ENCODE results near the gene HECA. TPM values are rescaled to one million over a fixed set of nuclear protein-coding genes. Genes with fewer than 3 reads are reported as not detected.

Gene HECA
- total and polyA plus RNA-seq, 2 experiments from 2014 or later: 2.4 to 8.1 TPM

- no peak overlapping the region for H3K27ac ChIP-seq (ENCODE audit: low read depth)
- H3K36me3 ChIP-seq (ENCODE audit: insufficient read depth): no peaks in the 10 kb centered on the region
- no peak overlapping the region for H3K4me3 Mint-ChIP-seq
- no peaks in the 10 kb centered on the region for H3K36me3 Mint-ChIP-seq (ENCODE audit: low read depth)
- no peak for TF ChIP-seq CREB1 (CRISPR knock-in tag; IDR thresholded peaks at IDR 0.05; ENCODE audit: low read depth)
- no peak for TF ChIP-seq ZNF114 (CRISPR knock-in tag; IDR thresholded peaks at IDR 0.05)
- no peak for TF ChIP-seq EZH2 (IDR thresholded peaks at IDR 0.05; ENCODE audit: low read depth, unreplicated experiment)
- TF ChIP-seq, protein P1, sequence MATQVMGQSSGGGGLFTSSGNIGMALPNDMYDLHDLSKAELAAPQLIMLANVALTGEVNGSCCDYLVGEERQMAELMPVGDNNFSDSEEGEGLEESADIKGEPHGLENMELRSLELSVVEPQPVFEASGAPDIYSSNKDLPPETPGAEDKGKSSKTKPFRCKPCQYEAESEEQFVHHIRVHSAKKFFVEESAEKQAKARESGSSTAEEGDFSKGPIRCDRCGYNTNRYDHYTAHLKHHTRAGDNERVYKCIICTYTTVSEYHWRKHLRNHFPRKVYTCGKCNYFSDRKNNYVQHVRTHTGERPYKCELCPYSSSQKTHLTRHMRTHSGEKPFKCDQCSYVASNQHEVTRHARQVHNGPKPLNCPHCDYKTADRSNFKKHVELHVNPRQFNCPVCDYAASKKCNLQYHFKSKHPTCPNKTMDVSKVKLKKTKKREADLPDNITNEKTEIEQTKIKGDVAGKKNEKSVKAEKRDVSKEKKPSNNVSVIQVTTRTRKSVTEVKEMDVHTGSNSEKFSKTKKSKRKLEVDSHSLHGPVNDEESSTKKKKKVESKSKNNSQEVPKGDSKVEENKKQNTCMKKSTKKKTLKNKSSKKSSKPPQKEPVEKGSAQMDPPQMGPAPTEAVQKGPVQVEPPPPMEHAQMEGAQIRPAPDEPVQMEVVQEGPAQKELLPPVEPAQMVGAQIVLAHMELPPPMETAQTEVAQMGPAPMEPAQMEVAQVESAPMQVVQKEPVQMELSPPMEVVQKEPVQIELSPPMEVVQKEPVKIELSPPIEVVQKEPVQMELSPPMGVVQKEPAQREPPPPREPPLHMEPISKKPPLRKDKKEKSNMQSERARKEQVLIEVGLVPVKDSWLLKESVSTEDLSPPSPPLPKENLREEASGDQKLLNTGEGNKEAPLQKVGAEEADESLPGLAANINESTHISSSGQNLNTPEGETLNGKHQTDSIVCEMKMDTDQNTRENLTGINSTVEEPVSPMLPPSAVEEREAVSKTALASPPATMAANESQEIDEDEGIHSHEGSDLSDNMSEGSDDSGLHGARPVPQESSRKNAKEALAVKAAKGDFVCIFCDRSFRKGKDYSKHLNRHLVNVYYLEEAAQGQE (IDR thresholded peaks at IDR 0.05; ENCODE audit: unreplicated experiment): no peak
- TF ChIP-seq STAT1 (IDR thresholded peaks at IDR 0.05; ENCODE audit: unreplicated experiment): no peak
- TF ChIP-seq NANOG (IDR thresholded peaks at IDR 0.05; ENCODE audit: borderline replicate concordance): no peak
- no peak for TF ChIP-seq POLR2AphosphoS5 (IDR thresholded peaks at IDR 0.05; ENCODE audit: low read depth)
- no peak for TF ChIP-seq JUNB (IDR thresholded peaks at IDR 0.05; ENCODE audit: unreplicated experiment)
- no peak for TF ChIP-seq ZNF462 (CRISPR knock-in tag; IDR thresholded peaks at IDR 0.05)
- TF ChIP-seq ZNF331 (CRISPR knock-in tag; IDR thresholded peaks at IDR 0.05; ENCODE audit: low read depth): no peak
- no peak for TF ChIP-seq EZH2phosphoT487 (IDR thresholded peaks at IDR 0.05; ENCODE audit: unreplicated experiment)
- TF ChIP-seq, protein P2, sequence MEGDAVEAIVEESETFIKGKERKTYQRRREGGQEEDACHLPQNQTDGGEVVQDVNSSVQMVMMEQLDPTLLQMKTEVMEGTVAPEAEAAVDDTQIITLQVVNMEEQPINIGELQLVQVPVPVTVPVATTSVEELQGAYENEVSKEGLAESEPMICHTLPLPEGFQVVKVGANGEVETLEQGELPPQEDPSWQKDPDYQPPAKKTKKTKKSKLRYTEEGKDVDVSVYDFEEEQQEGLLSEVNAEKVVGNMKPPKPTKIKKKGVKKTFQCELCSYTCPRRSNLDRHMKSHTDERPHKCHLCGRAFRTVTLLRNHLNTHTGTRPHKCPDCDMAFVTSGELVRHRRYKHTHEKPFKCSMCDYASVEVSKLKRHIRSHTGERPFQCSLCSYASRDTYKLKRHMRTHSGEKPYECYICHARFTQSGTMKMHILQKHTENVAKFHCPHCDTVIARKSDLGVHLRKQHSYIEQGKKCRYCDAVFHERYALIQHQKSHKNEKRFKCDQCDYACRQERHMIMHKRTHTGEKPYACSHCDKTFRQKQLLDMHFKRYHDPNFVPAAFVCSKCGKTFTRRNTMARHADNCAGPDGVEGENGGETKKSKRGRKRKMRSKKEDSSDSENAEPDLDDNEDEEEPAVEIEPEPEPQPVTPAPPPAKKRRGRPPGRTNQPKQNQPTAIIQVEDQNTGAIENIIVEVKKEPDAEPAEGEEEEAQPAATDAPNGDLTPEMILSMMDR (conservative IDR thresholded peaks at IDR 0.05; ENCODE audit: low read depth in 2 of 2): no peak
- TF ChIP-seq, protein P3, sequence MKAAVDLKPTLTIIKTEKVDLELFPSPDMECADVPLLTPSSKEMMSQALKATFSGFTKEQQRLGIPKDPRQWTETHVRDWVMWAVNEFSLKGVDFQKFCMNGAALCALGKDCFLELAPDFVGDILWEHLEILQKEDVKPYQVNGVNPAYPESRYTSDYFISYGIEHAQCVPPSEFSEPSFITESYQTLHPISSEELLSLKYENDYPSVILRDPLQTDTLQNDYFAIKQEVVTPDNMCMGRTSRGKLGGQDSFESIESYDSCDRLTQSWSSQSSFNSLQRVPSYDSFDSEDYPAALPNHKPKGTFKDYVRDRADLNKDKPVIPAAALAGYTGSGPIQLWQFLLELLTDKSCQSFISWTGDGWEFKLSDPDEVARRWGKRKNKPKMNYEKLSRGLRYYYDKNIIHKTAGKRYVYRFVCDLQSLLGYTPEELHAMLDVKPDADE (IDR thresholded peaks at IDR 0.05): no peak
- no peaks in the 10 kb centered on the region for H3K27me3 ChIP-seq (ENCODE audit: insufficient read depth)
- DNase-seq (ENCODE audit: low spot score) (no peak), ATAC-seq (no peak)
- no peak overlapping the region for H2AFZ ChIP-seq
- peaks cover 23% of the 10 kb centered on the region for H3K4me1 Mint-ChIP-seq
- no peaks in the 10 kb centered on the region for H4K20me1 ChIP-seq (replicated peaks; ENCODE audit: insufficient read depth)
- H3K9me2 ChIP-seq (ENCODE audit: insufficient read depth): no peaks in the 10 kb centered on the region
- no peaks in the 10 kb centered on the region for H3K9me3 Mint-ChIP-seq
- H3K27me3 Mint-ChIP-seq (ENCODE audit: insufficient read depth, low read depth, poor library complexity): peaks cover 5% of the 10 kb centered on the region
- H3K4me2 ChIP-seq: no peak overlapping the region
- H3F3A ChIP-seq (replicated peaks; ENCODE audit: low read depth): no peaks in the 10 kb centered on the region
- 0 out of 2 replicates have a peak, but pooled peaks cover 10% of the 10 kb centered on the region for H3K79me2 ChIP-seq (replicated peaks; ENCODE audit: insufficient read depth)
- peaks cover 15% of the 10 kb centered on the region; the same call in 1 of the 2 replicates for H3K4me1 ChIP-seq (ENCODE audit: insufficient read depth)
- H3K4me3 ChIP-seq: no peak overlapping the region
- H3K27ac Mint-ChIP-seq: no peak overlapping the region
These were observed 17.4 kb downstream of the HECA start for GRCh38 chr6:139152088-139152891.

Data from GM23338 (cell line).